ENCODE results near the gene MCM6. TPM values are rescaled to one million over a fixed set of nuclear protein-coding genes. Genes with fewer than 3 reads are reported as not detected.
"Not testable (repeated sequence)": the region's sequence is repeated elsewhere in the genome, so short reads cannot be mapped to it uniquely, and the experiment has no call there.

Gene MCM6
- total RNA-seq, 1 donor from 2014 or later: 3.7 TPM

- Histone ChIP-seq H3K36me3 (ENCODE audit: control insufficient read depth, insufficient read depth, low read length) (no peaks in the 10 kb centered on the region), H3K4me3 (ENCODE audit: low read depth, low read length) (no peak overlapping the region), H3K27me3 (ENCODE audit: control insufficient read depth, insufficient read depth, low read length) (no peaks in the 10 kb centered on the region)
- FAIRE-seq (no peak), DNase-seq (ENCODE audit: low read depth) (no peak)
- TF ChIP-seq CTCF (IDR thresholded peaks at IDR 0.05; ENCODE audit: insufficient read depth, low read length, severe bottlenecking): no peak
Observed at GRCh38 chr2:135894930-135895329, 18.7 kb upstream of the MCM6 start.

GRCh38 chr2:135893374-135893794 lies 17.1 kb upstream of the MCM6 start:
- Histone ChIP-seq H3K36me3 (ENCODE audit: control insufficient read depth, insufficient read depth, low read length) (no peaks in the 10 kb centered on the region), H3K4me3 (ENCODE audit: low read depth, low read length) (no peak overlapping the region), H3K27me3 (ENCODE audit: control insufficient read depth, insufficient read depth, low read length) (no peaks in the 10 kb centered on the region)
- no peak for DNase-seq (ENCODE audit: low read depth)
- TF ChIP-seq CTCF (IDR thresholded peaks at IDR 0.05; ENCODE audit: insufficient read depth, low read length, severe bottlenecking): no peak
- no peak for FAIRE-seq

GRCh38 chr2:135890835-135891234 lies 14.6 kb upstream of the MCM6 start:
- Histone ChIP-seq H3K27me3 (ENCODE audit: control insufficient read depth, insufficient read depth, low read length) (no peaks in the 10 kb centered on the region), H3K4me3 (ENCODE audit: low read depth, low read length) (no peak overlapping the region), H3K36me3 (ENCODE audit: control insufficient read depth, insufficient read depth, low read length) (no peaks in the 10 kb centered on the region)
- no peak for TF ChIP-seq CTCF (IDR thresholded peaks at IDR 0.05; ENCODE audit: insufficient read depth, low read length, severe bottlenecking)
- DNase-seq (ENCODE audit: low read depth): no peak
- FAIRE-seq: no peak

GRCh38 chr2:135890149-135890548 lies 13.9 kb upstream of the MCM6 start:
- no peaks in the 10 kb centered on the region for H3K27me3 ChIP-seq (ENCODE audit: control insufficient read depth, insufficient read depth, low read length)
- no peak for DNase-seq (ENCODE audit: low read depth)
- H3K4me3 ChIP-seq (ENCODE audit: low read depth, low read length): no peak overlapping the region
- no peaks in the 10 kb centered on the region for H3K36me3 ChIP-seq (ENCODE audit: control insufficient read depth, insufficient read depth, low read length)
- no peak for FAIRE-seq
- no peak for TF ChIP-seq CTCF (IDR thresholded peaks at IDR 0.05; ENCODE audit: insufficient read depth, low read length, severe bottlenecking)

GRCh38 chr2:135888587-135888986 lies 12.3 kb upstream of the MCM6 start:
- H3K27me3 ChIP-seq (ENCODE audit: control insufficient read depth, insufficient read depth, low read length); FAIRE-seq; H3K4me3 ChIP-seq (ENCODE audit: low read depth, low read length); H3K36me3 ChIP-seq (ENCODE audit: control insufficient read depth, insufficient read depth, low read length); DNase-seq (ENCODE audit: low read depth): not testable (repeated sequence)

- no peak for DNase-seq (ENCODE audit: low read depth)
- no peak for FAIRE-seq
Observed at GRCh38 chr2:135885709-135886108, 9.5 kb upstream of the MCM6 start.

More at GRCh38 chr2:135885709-135886108, 9.5 kb upstream of the MCM6 start:
- H3K36me3 ChIP-seq (ENCODE audit: control insufficient read depth, insufficient read depth, low read length): no peaks in the 10 kb centered on the region
- H3K27me3 ChIP-seq (ENCODE audit: control insufficient read depth, insufficient read depth, low read length): no peaks in the 10 kb centered on the region
- no peak for TF ChIP-seq CTCF (IDR thresholded peaks at IDR 0.05; ENCODE audit: insufficient read depth, low read length, severe bottlenecking)
- H3K4me3 ChIP-seq (ENCODE audit: low read depth, low read length): no peak overlapping the region

Measured in bronchial epithelial cell (primary cell).